ENCODE measurements around the gene ZNF45. TPM values are rescaled to one million over a fixed set of nuclear protein-coding genes. Genes with fewer than 3 reads are reported as not detected.
"Not testable (repeated sequence)": the region's sequence is repeated elsewhere in the genome, so short reads cannot be mapped to it uniquely, and the experiment has no call there.

ZNF45 gene
- total RNA-seq, 2 experiments from 2014 or later, result 9.6 to 12.1 TPM

DNA sequence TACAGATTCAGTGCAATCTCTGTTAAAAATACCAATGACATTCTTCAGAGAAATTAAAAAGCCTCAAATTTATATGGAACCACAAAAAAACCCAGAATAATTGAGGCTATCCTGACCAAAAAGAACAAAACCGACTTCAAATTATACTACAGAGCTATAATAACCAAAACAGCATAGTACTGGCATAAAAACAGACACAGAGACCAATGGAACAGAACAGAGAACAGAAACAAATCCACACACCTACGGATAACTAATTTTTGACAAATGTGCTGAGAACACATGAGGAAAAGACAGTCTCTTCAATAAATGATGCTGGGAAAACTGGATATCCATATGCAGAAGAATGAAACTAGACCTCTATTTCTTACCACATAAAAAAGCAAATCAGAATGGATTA is 14.7 kb upstream of the ZNF45 start:
- H3K4me1 Mint-ChIP-seq; DNase-seq; H3K27ac Mint-ChIP-seq; POLR2A ChIA-PET; H3K4me3 Mint-ChIP-seq; H3K36me3 Mint-ChIP-seq (ENCODE audit: low read depth); ATAC-seq: not testable (repeated sequence)
- intact Hi-C loops (cut with DNase I, micrococcal nuclease), result loop anchor here in 1 of 2 experiments (2.0 kb wide), 1 partner anchor 263 kb away; the partner anchor contains the start of gene ZNF227
- CTCF ChIA-PET, result interaction anchor here (2.1 kb wide), 1 partner anchor 15 kb away, joined by 7 read pairs; the partner anchor contains the start of gene ZNF45
- Mint-ChIP-seq H3K27me3 (peaks cover 22% of the 10 kb centered on the region), H3K9me3 (ENCODE audit: low read depth) (peaks cover 29% of the 10 kb centered on the region)

DNA sequence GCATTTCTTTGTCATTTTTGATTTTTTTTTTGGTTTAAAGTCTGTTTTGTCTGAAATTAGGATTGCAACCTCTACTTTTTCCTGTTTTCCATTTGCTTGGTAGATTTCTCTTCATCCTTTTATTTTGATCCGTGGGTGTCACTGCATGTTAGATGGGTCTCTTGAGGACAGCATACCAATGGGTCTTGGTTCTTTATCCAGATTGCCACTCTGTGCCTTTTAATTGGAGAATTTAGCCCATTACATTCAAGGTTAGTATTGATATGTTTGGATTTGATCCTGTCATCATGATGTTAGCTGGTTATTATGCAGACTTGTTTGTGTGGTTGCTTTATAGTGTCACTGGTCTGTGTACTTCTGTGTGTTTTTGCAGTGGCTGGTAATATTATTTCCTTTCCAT is 12.3 kb upstream of the ZNF45 start:
- CTCF ChIA-PET, result interaction anchor here (0.6 kb wide), 1 partner anchor 695 kb away, joined by 3 read pairs; no protein-coding TSS in a partner anchor
- POLR2A ChIA-PET, H3K27ac Mint-ChIP-seq: not testable (repeated sequence)

DNA sequence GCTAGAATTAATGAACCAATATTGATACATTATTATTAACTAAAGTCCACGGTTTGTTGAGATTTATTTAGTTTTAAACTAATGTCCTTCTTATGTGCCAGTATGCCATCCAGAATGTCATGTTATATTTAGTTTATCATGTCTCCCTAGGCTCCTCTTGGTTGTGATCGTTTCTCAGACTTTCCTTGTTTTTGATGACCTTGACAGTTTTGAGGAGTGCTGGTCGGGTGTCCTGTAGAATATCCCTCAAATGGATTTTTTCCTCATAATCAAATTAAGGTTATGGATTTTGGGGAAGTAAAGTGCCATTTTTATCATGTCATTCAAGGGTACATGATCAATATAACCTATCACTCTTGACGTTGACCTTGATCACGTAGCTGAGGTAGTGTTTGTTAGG is 6.1 kb upstream of the ZNF45 start:
- intact Hi-C loops (cut with DNase I, micrococcal nuclease), result no loop called here
- ATAC-seq (no peak), DNase-seq (no peak)
- Mint-ChIP-seq H3K27me3 (peaks cover 8% of the 10 kb centered on the region), H3K4me3 (no peak overlapping the region), H3K9me3 (ENCODE audit: low read depth) (peaks cover 9% of the 10 kb centered on the region), H3K27ac (no peak overlapping the region), H3K36me3 (ENCODE audit: low read depth) (peaks cover 3% of the 10 kb centered on the region), H3K4me1 (no peaks in the 10 kb centered on the region)
- POLR2A ChIA-PET, result no interaction called here
- CTCF ChIA-PET, result interaction anchor here (0.6 kb wide), 1 partner anchor 13 kb away, joined by 3 read pairs; no protein-coding TSS in a partner anchor

More for the DNA sequence above, 12.3 kb upstream of the ZNF45 start:
- H3K36me3 Mint-ChIP-seq (ENCODE audit: low read depth); DNase-seq; H3K4me3 Mint-ChIP-seq; ATAC-seq; intact Hi-C loops (cut with DNase I, micrococcal nuclease); H3K4me1 Mint-ChIP-seq: not testable (repeated sequence)
- Mint-ChIP-seq H3K9me3 (ENCODE audit: low read depth) (peaks cover 28% of the 10 kb centered on the region), H3K27me3 (peaks cover 24% of the 10 kb centered on the region)

DNA sequence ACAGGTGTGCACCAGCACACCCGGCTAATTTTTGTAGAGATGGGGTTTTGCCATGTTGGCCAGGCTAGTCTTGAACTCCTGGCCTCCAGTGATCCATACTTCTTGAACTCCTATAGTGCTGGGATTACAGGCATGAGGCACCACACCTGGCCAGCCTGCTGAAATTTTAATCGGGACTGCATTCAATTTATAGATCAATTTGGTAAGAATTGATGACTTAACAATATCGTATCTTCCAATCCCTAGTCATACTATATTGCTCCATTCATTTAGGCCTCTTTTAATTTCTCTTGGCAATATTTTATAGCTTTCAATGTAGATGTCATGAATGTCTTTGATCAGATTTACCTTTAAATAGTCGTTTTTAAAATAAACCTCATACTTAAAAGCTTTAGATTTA is 5.6 kb upstream of the ZNF45 start:
- DNase-seq, result no peak
- Mint-ChIP-seq H3K4me3 (no peak overlapping the region), H3K27me3 (peaks cover 5% of the 10 kb centered on the region), H3K4me1 (peaks cover 3% of the 10 kb centered on the region), H3K9me3 (ENCODE audit: low read depth) (peaks cover 9% of the 10 kb centered on the region), H3K27ac (no peak overlapping the region), H3K36me3 (ENCODE audit: low read depth) (peaks cover 3% of the 10 kb centered on the region)
- CTCF ChIA-PET, result no interaction called here
- intact Hi-C loops (cut with DNase I, micrococcal nuclease), result no loop called here
- POLR2A ChIA-PET, result no interaction called here
- ATAC-seq, result no peak

DNA sequence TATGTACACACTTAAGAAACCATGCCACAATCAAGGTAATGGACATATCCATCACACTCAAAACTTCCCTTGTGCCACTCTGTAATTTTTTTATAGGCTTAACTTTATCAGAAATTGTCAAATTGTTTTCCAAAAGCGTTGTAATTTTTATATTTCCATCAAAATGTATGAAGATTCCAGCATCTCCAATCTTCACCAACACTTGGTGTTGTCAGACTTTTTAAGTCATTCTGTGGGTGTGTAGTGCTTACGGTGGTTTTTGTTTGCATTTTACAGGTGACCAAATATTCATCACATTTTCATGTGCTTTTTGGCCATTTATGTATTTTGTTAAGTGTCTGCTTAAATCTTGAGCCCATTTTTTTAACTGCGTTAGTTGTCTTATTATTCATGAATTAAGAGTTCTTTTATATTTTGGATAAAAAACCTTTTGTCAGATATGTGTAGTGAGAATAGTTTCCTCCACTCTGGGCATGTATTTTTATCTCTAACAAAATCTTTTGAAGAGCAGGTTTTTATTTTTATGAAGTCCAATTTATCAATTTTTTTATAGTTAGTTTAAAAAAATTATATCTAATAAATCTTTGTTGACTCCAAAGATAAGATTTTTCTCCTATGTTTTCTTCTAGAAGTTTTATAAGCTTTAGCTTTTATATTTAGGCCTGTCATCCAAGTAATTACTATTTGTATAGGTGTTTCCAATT is 4.6 kb upstream of the ZNF45 start:
- H3K27me3 Mint-ChIP-seq, result peaks cover 2% of the 10 kb centered on the region
- intact Hi-C loops (cut with DNase I, micrococcal nuclease), result loop anchor here in 1 of 2 experiments (10.0 kb wide), 2 partner anchors 115 to 155 kb away; partner anchors contain the start of genes ZNF224 and ZNF283
- DNase-seq (no peak), ATAC-seq (no peak)
- CTCF ChIA-PET, result interaction anchor here (0.7 kb wide), 1 partner anchor 9 kb away, joined by 4 read pairs; no protein-coding TSS in a partner anchor
- peaks cover 3% of the 10 kb centered on the region for H3K36me3 Mint-ChIP-seq (ENCODE audit: low read depth)
- H3K4me1 Mint-ChIP-seq, result peaks cover 7% of the 10 kb centered on the region
- no peak overlapping the region for H3K27ac Mint-ChIP-seq
- peaks cover 9% of the 10 kb centered on the region for H3K9me3 Mint-ChIP-seq (ENCODE audit: low read depth)
- POLR2A ChIA-PET, result interaction anchor here (0.6 kb wide), 1 partner anchor 340 kb away, joined by 5 read pairs; no protein-coding TSS in a partner anchor
- H3K4me3 Mint-ChIP-seq, result no peak overlapping the region

DNA sequence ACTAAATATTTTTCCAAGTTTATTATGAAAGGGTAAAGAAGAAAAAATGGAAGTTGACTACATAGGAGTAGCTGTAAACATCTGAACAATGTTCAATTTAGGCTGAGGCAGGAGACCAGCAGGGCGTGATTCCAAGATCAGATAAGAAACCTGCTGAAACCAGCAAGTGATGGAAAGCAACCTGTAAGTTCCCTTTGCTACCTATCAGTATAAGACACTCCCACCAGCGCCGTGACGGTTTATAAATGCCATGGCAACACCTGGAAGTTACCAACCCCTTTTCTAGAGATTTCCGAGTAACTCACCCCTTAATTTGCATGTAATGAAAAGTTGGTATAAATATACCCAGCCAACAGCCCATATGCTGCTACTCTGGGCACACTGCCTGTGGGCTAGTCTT is 1.1 kb upstream of the ZNF45 start:
- H3K4me1 Mint-ChIP-seq, result peaks cover 22% of the 10 kb centered on the region
- ChIA-PET POLR2A (no interaction called here), CTCF (interaction anchor here (1.6 kb wide), 1 partner anchor 10 kb away, joined by 6 read pairs; no protein-coding TSS in a partner anchor)
- intact Hi-C loops (cut with DNase I, micrococcal nuclease), result loop anchor here in 1 of 2 experiments (10.0 kb wide), 2 partner anchors 111 to 159 kb away; partner anchors contain the start of genes ZNF224 and ZNF283
- no peak for DNase-seq
- no peak overlapping the region for H3K27ac Mint-ChIP-seq
- H3K4me3 Mint-ChIP-seq, result peak overlapping the region; percentile 93
- peaks cover 9% of the 10 kb centered on the region for H3K9me3 Mint-ChIP-seq (ENCODE audit: low read depth)
- H3K27me3 Mint-ChIP-seq, result no peaks in the 10 kb centered on the region
- H3K36me3 Mint-ChIP-seq (ENCODE audit: low read depth), result peaks cover 24% of the 10 kb centered on the region
- ATAC-seq, result no peak

DNA sequence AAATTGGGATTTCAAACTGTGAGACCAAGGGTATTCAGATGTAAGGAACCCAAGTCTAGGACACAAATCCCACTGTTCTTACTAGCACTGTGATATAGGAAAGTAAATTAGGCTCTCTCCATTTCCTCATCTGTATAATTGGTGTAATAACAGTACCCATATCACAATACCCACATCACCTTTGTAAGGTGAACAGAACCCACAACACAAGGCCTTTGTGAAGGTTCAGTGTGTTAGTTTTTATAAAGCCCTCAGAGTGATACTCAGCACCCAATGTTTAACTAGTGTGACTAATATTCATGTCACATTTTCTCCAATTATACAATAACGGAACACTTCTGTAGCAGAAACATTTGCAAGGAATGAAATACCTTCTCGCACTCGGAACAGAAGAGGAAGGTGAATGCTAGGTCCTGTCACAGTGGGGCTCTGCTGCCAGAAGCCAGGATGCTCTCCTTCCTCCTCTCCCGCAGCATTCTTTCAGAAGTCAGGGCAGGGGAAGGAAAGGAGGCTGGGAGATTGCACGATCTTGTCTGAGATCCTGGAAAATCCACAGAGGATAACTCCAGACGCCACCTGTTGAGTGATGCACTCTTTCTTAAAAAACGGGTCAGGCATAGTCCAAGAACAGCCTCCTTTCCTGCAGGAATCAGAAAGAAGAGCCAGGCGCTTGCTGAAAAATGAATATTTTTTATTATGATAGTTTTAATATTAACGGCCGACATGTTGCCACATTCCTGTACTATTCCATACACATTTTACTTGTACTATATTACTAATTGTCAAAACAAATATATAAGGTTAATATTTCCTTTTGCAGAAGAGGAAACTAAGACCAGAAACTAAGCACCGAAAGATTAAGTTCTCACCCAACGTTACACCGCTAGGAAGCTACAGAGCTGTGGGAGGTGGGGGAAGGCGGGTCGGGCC is 762 bp downstream of the ZNF45 start:
- intact Hi-C loops (cut with DNase I, micrococcal nuclease), result loop anchor here in 1 of 2 experiments (10.0 kb wide), 2 partner anchors 110 to 160 kb away; partner anchors contain the start of genes ZNF224 and ZNF283
- H3K36me3 Mint-ChIP-seq (ENCODE audit: low read depth), result peaks cover 41% of the 10 kb centered on the region
- H3K4me1 Mint-ChIP-seq, result peaks cover 22% of the 10 kb centered on the region
- CTCF ChIA-PET, result interaction anchor here (0.9 to 1.3 kb wide), 4 partner anchors 9 to 106 kb away, joined by 3 to 7 read pairs (median 4); partner anchors contain the start of genes ZNF221 and ZNF230
- ATAC-seq, result peak; percentile 49
- POLR2A ChIA-PET, result interaction anchor here (1.0 to 1.2 kb wide), 2 partner anchors 17 to 33 kb away, joined by 3 to 5 read pairs; partner anchors contain the start of gene ZNF221
- peak overlapping the region; percentile 93 for H3K4me3 Mint-ChIP-seq
- peak overlapping the region; percentile 91 for H3K27ac Mint-ChIP-seq
- no peak for DNase-seq
- H3K9me3 Mint-ChIP-seq (ENCODE audit: low read depth), result peaks cover 3% of the 10 kb centered on the region
- H3K27me3 Mint-ChIP-seq, result no peaks in the 10 kb centered on the region

DNA sequence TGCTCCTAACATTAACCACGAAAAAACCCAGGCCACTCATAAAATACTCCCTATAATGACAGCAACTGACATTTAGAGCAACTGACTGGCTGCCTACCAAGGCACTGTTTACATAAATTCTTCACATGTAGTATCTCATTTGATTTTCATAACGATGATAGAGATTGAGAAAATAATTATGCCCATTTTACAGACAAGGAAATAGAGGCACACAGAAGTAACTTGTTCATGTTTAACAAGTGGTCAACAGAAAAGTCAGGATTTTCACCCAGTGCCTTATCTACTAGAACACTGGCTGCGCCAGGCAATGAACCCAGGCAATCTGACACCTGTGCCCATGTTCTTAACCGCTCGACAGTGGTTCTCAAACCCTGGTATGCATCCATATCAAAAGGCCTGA is 6.3 kb downstream of the ZNF45 start:
- Mint-ChIP-seq H3K27me3 (no peaks in the 10 kb centered on the region), H3K9me3 (ENCODE audit: low read depth) (peaks cover 8% of the 10 kb centered on the region), H3K27ac (no peak overlapping the region), H3K36me3 (ENCODE audit: low read depth) (peaks cover 89% of the 10 kb centered on the region), H3K4me1 (peaks cover 10% of the 10 kb centered on the region), H3K4me3 (no peak overlapping the region)
- CTCF ChIA-PET, result no interaction called here
- DNase-seq, result no peak
- POLR2A ChIA-PET, result no interaction called here
- no peak for ATAC-seq
- intact Hi-C loops (cut with DNase I, micrococcal nuclease), result no loop called here

DNA sequence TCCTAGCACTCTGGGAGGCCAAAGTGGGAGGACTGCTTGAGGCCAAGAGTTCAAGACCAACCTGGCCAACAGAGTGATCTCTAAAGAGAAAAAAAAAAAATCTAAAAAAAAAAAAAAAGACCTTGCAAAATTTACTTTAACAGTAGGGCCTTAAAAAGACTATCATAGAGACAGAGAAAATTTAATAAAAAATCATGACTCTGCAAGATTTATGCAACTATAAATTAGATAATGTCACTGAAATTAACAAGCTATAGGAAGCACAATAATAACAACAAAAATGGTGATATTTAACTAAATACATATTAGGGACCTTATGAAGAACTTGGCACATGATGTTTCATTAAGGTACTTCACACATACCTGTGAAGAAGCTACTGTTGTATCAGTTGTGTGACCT is 11.2 kb downstream of the ZNF45 start:
- no peaks in the 10 kb centered on the region for H3K27me3 Mint-ChIP-seq
- POLR2A ChIA-PET, result no interaction called here

DNA sequence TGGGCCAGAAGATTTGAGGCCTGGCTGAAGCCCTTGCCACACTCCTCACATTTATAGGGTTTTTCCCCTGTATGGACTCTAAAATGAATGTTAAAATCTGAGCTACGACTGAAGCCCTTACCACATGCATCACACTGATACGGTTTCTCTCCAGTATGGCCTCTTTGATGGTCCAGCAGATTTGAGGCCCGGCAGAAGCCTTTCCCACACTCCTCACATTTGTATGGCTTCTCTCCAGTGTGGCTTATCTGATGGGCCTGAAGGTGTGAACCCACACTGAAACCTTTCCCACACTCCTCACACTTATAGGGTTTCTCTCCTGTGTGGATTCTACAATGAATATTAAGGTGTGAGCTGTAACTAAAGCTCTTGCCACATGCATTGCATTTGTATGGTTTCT is 21.0 kb downstream of the ZNF45 start:
- Mint-ChIP-seq H3K4me3 (no peak overlapping the region), H3K9me3 (ENCODE audit: low read depth) (peaks cover 72% of the 10 kb centered on the region), H3K27ac (no peak overlapping the region), H3K4me1 (no peaks in the 10 kb centered on the region), H3K27me3 (no peaks in the 10 kb centered on the region), H3K36me3 (ENCODE audit: low read depth) (peaks cover 65% of the 10 kb centered on the region)
- intact Hi-C loops (cut with DNase I, micrococcal nuclease), result no loop called here
- POLR2A ChIA-PET, result no interaction called here
- CTCF ChIA-PET, result no interaction called here
- DNase-seq, result no peak
- no peak for ATAC-seq

More for the DNA sequence above, 11.2 kb downstream of the ZNF45 start:
- H3K36me3 Mint-ChIP-seq (ENCODE audit: low read depth), result peaks cover 96% of the 10 kb centered on the region
- CTCF ChIA-PET, result interaction anchor here (0.8 kb wide), 1 partner anchor 977 kb away, joined by 4 read pairs; no protein-coding TSS in a partner anchor
- no peak overlapping the region for H3K4me3 Mint-ChIP-seq
- no peak for ATAC-seq
- DNase-seq, result no peak
- no peak overlapping the region for H3K27ac Mint-ChIP-seq
- intact Hi-C loops (cut with DNase I, micrococcal nuclease), result no loop called here
- H3K9me3 Mint-ChIP-seq (ENCODE audit: low read depth), result peaks cover 23% of the 10 kb centered on the region
- H3K4me1 Mint-ChIP-seq, result no peaks in the 10 kb centered on the region

DNA sequence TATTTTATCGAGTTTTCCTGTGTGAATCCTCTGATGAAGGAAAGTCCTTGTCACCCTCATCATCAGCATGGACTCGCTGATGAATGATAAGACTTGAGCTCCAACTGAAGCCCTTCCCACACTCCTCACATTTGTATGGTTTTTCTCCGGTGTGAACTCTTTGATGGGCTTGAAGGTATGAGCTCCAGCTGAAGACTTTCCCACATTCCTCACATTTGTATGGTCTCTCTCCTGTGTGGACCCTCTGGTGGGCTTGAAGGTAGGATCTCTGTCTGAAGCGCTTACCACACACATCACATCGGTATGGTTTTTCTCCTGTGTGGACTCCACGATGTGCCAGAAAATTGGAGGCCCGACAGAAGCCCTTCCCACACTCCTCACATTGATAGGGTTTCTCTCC is 21.7 kb downstream of the ZNF45 start:
- ATAC-seq (no peak), DNase-seq (no peak)
- H3K36me3 Mint-ChIP-seq (ENCODE audit: low read depth), result peaks cover 59% of the 10 kb centered on the region
- POLR2A ChIA-PET, result no interaction called here
- H3K4me1 Mint-ChIP-seq, result no peaks in the 10 kb centered on the region
- no peak overlapping the region for H3K4me3 Mint-ChIP-seq
- H3K27ac Mint-ChIP-seq, result no peak overlapping the region
- intact Hi-C loops (cut with DNase I, micrococcal nuclease), result no loop called here
- no peaks in the 10 kb centered on the region for H3K27me3 Mint-ChIP-seq
- H3K9me3 Mint-ChIP-seq (ENCODE audit: low read depth), result peaks cover 74% of the 10 kb centered on the region
- CTCF ChIA-PET, result no interaction called here
